Right lobe of liver (tissue), 6 donors: Measurements from ENCODE around the gene HAUS6. TPM values are rescaled to one million over a fixed set of nuclear protein-coding genes. Genes with fewer than 3 reads are reported as not detected.

Experiments
- ATAC-seq, 4 donors: fragments of 200-7000 bp; cut with Tn5 transposase; one replicate each; pipeline ENCODE4 v1.9.1; 2020; ENCODE audit warnings: mild to moderate bottlenecking in 4 of 4, moderate library complexity in 4 of 4
- DNase-seq, 3 donors: peaks; one replicate each; pipeline ENCODE4 v3.0.0-alpha.2; 2020
- H3K27ac ChIP-seq, 3 donors: fragments of 200-600 bp; one replicate each; pipeline ENCODE4 v1.8.0; 2022
- H3K27me3 ChIP-seq, 2 donors: fragments of 200-600 bp; one replicate each; pipeline ENCODE4 v1.8.0; 2022
- H3K36me3 ChIP-seq, 4 donors: fragments of 200-600 bp; sonication (generic) in 1 of 4; one replicate each; pipeline versions ENCODE4 v1.5.1 to v1.8.0; 2017 to 2022; ENCODE audit warnings: control low read depth in 1 of 4
- H3K4me1 ChIP-seq, 4 donors: fragments of 200-600 bp; sonication (generic) in 1 of 4; one replicate each; pipeline versions ENCODE4 v1.5.1 to v1.8.0; 2017 to 2022; ENCODE audit warnings: control low read depth in 1 of 4
- H3K4me3 ChIP-seq, 3 donors: fragments of 200-600 bp; one replicate each; pipeline ENCODE4 v1.8.0; 2022
- H3K9me3 ChIP-seq, 4 donors: fragments of 200-600 bp; sonication (generic) in 1 of 4; one replicate each; pipeline versions ENCODE4 v1.5.1 to v1.8.0; 2017 to 2022; ENCODE audit warnings: control low read depth in 1 of 4
- POLR2A ChIP-seq: fragments of 450-650 bp; IDR thresholded peaks from one replicate; pipeline ENCODE4 v1.6.1; 2017; ENCODE audit warnings: antibody characterized with exemption, mild to moderate bottlenecking
- WGBS: methylation state at CpG from one replicate; pipeline ENCODE4 v1.1.6; 2018; ENCODE audit warnings: low coverage, low lambda C conversion rate; ENCODE audit not compliant: insufficient coverage; ENCODE audit errors: missing lambda C conversion rate; 5-methylcytosine and 5-hydroxymethylcytosine counted together
- intact Hi-C, 2 donors: fragments of 100-400 bp; cut with DNase I; formaldehyde crosslinking; loops; one replicate each; pipeline versions ENCODE4 v1.11.2 to v1.14.1; 2022
- total RNA-seq, 6 experiments: library from RNA; depleted of rRNA in 2 of 6; stranded (reverse); fragments of >200 nt in 2 of 6; fragmentation: NEBNext Ultra II Directional in 3 of 6; extraction: Animal tissue kit (Norgen Biotek cat#: 25700) in 3 of 6; gene quantifications; one replicate each; pipeline versions ENCODE4 v1.1.0 to v1.2.4, GENCODE V29; 2016 to 2023
- TF ChIP-seq, protein P1 (sequence below), 4 donors: fragments of 200-600 bp in 3 of 4; fragments of 450-650 bp in 1 of 4; IDR thresholded peaks; one replicate each; pipeline versions ENCODE4 v1.5.1 to v1.8.0; 2016 to 2022; ENCODE audit warnings: antibody characterized with exemption in 4 of 4, mild to moderate bottlenecking in 2 of 4
- donor health status: DM: no; HTN: yes; CAD: no.
- donor health status: DM: no; HTN: no; CAD: no.
- donor health status: DM: no; HTN: no; CAD: no.
- donor health status: DM: no; HTN: yes; CAD: no.
- donor health status: DM: no; HTN: yes; CAD: no.

HAUS6 gene
- total RNA-seq, 6 experiments from 2014 or later, result 2.9 to 8.1 (median 4.3) TPM

DNA sequence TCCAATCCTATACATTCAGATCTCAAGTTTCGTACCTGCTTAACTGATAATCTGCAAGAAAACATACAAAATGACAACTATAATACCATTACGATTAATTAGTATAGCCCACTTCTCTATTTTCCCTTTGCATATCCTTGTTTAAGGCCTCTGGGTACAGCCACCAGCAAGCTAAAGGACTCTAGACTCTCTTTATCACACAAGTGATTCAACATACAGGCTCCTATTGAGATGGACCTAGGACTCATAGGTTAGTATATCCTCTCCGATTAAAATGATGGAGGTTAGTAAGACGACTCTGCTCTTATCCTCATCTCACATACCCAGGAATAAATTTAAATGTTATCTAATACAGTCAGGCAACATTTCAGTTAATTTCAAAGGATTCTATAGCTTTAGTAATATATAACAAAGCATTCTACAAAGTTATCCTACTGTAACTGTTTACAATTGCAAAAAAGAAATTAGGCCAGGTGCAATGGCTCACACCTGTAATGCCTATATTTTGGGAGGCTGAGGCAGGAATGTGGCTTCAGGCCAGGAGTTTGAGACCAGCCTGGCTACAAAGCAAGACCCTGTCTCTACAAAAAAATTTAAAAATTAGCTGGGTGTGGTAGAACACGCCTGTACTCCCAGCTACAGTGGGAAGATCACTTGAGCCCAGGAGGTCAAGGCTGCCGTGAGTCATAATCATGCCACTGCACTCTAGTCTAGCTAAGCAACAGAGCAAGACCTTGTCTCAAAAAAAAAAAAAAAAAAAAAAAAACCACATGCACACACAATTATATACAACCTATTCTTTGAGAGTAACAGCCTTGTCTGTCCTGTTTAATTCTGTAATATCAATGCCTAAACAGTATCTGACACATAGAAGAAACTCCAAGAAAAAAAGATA, 15.4 kb downstream of the HAUS6 start:
- no peak overlapping the region for H3K27ac ChIP-seq
- H3K4me1 ChIP-seq, result no peaks in the 10 kb centered on the region
- no peaks in the 10 kb centered on the region for H3K27me3 ChIP-seq
- no peak overlapping the region for H3K4me3 ChIP-seq
- H3K36me3 ChIP-seq, result peaks cover 5 to 44% (median 17%) of the 10 kb centered on the region in 4 donors
- intact Hi-C loops, result no loop called here
- no peak for TF ChIP-seq POLR2A
- TF ChIP-seq, protein P1, sequence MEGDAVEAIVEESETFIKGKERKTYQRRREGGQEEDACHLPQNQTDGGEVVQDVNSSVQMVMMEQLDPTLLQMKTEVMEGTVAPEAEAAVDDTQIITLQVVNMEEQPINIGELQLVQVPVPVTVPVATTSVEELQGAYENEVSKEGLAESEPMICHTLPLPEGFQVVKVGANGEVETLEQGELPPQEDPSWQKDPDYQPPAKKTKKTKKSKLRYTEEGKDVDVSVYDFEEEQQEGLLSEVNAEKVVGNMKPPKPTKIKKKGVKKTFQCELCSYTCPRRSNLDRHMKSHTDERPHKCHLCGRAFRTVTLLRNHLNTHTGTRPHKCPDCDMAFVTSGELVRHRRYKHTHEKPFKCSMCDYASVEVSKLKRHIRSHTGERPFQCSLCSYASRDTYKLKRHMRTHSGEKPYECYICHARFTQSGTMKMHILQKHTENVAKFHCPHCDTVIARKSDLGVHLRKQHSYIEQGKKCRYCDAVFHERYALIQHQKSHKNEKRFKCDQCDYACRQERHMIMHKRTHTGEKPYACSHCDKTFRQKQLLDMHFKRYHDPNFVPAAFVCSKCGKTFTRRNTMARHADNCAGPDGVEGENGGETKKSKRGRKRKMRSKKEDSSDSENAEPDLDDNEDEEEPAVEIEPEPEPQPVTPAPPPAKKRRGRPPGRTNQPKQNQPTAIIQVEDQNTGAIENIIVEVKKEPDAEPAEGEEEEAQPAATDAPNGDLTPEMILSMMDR (IDR thresholded peaks at IDR 0.05), result no peak
- 90% methylated on average over 6 of the region's 6 CpGs for WGBS
- ATAC-seq (no peak), DNase-seq (no peak)
- H3K9me3 ChIP-seq, result no peaks in the 10 kb centered on the region

DNA sequence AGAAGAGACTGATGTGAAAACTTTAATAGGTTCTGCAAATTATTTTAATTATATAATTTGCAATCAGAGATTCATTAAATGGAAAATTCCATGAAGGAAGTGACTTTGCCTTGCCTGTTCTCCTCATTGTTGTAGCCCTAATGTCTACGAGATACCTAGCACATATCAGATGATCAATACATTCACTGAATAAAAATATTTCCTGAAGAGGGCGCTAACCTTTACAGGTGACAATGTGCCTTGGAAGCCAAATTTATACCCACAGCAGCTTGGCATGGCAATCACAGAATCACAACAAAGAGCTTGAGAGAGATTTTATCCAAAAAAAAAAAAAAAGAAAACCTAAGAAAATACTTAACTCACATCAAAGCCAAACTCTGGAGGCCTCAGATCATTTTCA, 17.4 kb downstream of the HAUS6 start:
- Histone ChIP-seq H3K9me3 (no peaks in the 10 kb centered on the region), H3K36me3 (peaks cover 5 to 36% (median 15%) of the 10 kb centered on the region in 4 donors), H3K4me1 (no peaks in the 10 kb centered on the region), H3K27me3 (no peaks in the 10 kb centered on the region), H3K4me3 (no peak overlapping the region), H3K27ac (no peak overlapping the region)
- intact Hi-C loops, result no loop called here
- DNase-seq, result no peak
- 25% methylated on average over 2 of the region's 2 CpGs for WGBS
- peak; percentile 80 to 93 (median 83) for ATAC-seq
- no peak for TF ChIP-seq POLR2A
- TF ChIP-seq, protein P1 (IDR thresholded peaks at IDR 0.05), result peak; percentile 36 to 55 (median 54)

DNA sequence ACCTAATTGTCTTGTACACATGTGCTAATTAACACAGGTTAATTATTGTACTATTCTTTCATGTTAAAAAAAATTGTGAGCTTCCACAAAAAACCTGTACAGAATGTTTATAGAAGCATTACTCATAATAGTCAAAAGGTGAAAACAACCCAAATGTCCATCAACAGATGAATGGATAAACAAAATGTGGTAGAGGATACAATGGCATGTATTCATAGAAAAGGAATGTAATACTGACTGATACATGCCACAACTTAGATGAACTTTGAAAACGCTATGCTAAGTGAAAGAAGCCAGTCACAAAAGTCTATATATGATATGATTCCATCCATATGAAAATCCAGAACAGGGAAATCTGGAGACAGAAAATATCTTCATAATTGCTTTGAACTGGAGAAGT, 27.9 kb downstream of the HAUS6 start:
- no peaks in the 10 kb centered on the region for H3K27me3 ChIP-seq
- ATAC-seq (no peak), DNase-seq (no peak)
- H3K36me3 ChIP-seq, result peaks cover 0 to 33% (median 10%) of the 10 kb centered on the region in 4 donors
- no peak overlapping the region for H3K4me3 ChIP-seq
- no peak overlapping the region for H3K27ac ChIP-seq
- no peaks in the 10 kb centered on the region for H3K9me3 ChIP-seq
- intact Hi-C loops, result no loop called here
- 92% methylated on average over 1 of the region's 1 CpG for WGBS
- H3K4me1 ChIP-seq, result no peaks in the 10 kb centered on the region
- TF ChIP-seq, protein P1 (IDR thresholded peaks at IDR 0.05), result no peak
- TF ChIP-seq POLR2A, result no peak

DNA sequence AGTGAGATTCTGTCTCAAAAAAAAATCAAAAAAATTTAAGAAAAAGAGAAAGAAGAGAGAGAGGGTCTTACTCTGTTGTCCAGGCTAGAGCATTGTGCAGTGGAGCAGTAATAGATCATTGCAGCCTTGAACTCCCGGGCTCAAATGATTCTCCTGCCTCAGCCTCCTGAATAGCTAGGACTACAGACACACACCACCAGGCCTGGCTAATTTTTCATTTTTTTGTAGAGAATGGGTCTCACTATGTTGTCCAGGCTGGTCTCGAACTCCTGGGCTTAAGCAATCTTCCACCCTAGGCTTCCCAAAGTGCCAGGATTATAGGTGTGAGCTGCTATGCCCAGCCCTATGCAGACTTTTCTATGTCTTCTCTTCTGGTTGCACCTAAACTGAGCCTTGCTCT, 28.5 kb downstream of the HAUS6 start:
- peaks cover 0 to 37% (median 11%) of the 10 kb centered on the region in 4 donors for H3K36me3 ChIP-seq
- H3K4me1 ChIP-seq, result no peaks in the 10 kb centered on the region
- intact Hi-C loops, result no loop called here
- H3K27ac ChIP-seq, result no peak overlapping the region
- no peak for DNase-seq
- ATAC-seq, result no peak
- no peak for TF ChIP-seq POLR2A
- TF ChIP-seq, protein P1 (IDR thresholded peaks at IDR 0.05), result no peak
- H3K9me3 ChIP-seq, result no peaks in the 10 kb centered on the region
- 100% methylated on average over 2 of the region's 2 CpGs for WGBS
- no peak overlapping the region for H3K4me3 ChIP-seq
- no peaks in the 10 kb centered on the region for H3K27me3 ChIP-seq
